DOHH2 (cell line): ENCODE measurements around the gene ZNF219.

Source experiments
- H3F3A ChIP-seq: fragments of 200-600 bp; sonication (generic), shearing (Covaris generic); 2 replicates; pipeline ENCODE4 v1.6.0; 2016; ENCODE audit warnings: antibody characterized with exemption, mild to moderate bottlenecking; ENCODE audit not compliant: control insufficient read depth, insufficient read depth
- H3K27ac ChIP-seq: fragments of 200-600 bp; sonication (generic); 2 replicates; pipeline ENCODE4 v1.5.1; 2014; ENCODE audit warnings: low read depth, mild to moderate bottlenecking, low read length, moderate library complexity
- H3K27me3 ChIP-seq: fragments of 200-600 bp; sonication (generic); 2 replicates; pipeline ENCODE4 v1.6.1; 2014; ENCODE audit warnings: mild to moderate bottlenecking, low read length, mixed read lengths; ENCODE audit not compliant: control insufficient read depth
- H3K36me3 ChIP-seq: fragments of 200-600 bp; sonication (generic); 2 replicates; pipeline ENCODE4 v1.6.1; 2014; ENCODE audit warnings: mild to moderate bottlenecking, low read length, moderate library complexity, mixed read lengths; ENCODE audit not compliant: control insufficient read depth
- H3K4me1 ChIP-seq: fragments of 200-600 bp; sonication (generic); 2 replicates; pipeline ENCODE4 v1.6.1; 2014; ENCODE audit warnings: mild to moderate bottlenecking, low read length, mixed read lengths; ENCODE audit not compliant: control insufficient read depth
- H3K4me2 ChIP-seq: fragments of 200-600 bp; sonication (generic); 2 replicates; pipeline ENCODE4 v1.6.0; 2014; ENCODE audit warnings: mild to moderate bottlenecking, low read length, moderate library complexity
- H3K4me3 ChIP-seq: fragments of 200-600 bp; sonication (generic); 2 replicates; pipeline ENCODE4 v1.5.1; 2014; ENCODE audit warnings: mild to moderate bottlenecking, low read length, mixed read lengths
- H3K79me2 ChIP-seq: fragments of 200-600 bp; sonication (generic); 2 replicates; pipeline ENCODE4 v1.6.1; 2014; ENCODE audit warnings: mild to moderate bottlenecking, low read length, mixed read lengths; ENCODE audit not compliant: control insufficient read depth
- H3K9me2 ChIP-seq: fragments of 200-600 bp; sonication (generic); replicated peaks from 2 replicates; pipeline ENCODE4 v1.6.1; 2014; ENCODE audit warnings: mild to moderate bottlenecking, low read length, mixed read lengths; ENCODE audit not compliant: control insufficient read depth
- H3K9me3 ChIP-seq: fragments of 200-600 bp; sonication (generic); 2 replicates; pipeline ENCODE4 v1.6.1; 2014; ENCODE audit warnings: antibody characterized with exemption, low read length, mixed read lengths; ENCODE audit not compliant: control insufficient read depth, insufficient read depth
- H4K20me1 ChIP-seq: fragments of 200-600 bp; sonication (generic); 2 replicates; pipeline ENCODE4 v1.6.0; 2014; ENCODE audit warnings: low read depth, mild to moderate bottlenecking, antibody characterized with exemption, low read length, moderate library complexity; ENCODE audit not compliant: control insufficient read depth, insufficient read depth
- CTCF ChIP-seq: fragments of 200-600 bp; sonication (generic); IDR thresholded peaks from one replicate; pipeline ENCODE4 v1.5.1; 2014; ENCODE audit warnings: antibody characterized with exemption, mild to moderate bottlenecking, low read depth, low read length; ENCODE audit not compliant: poor library complexity, severe bottlenecking
- EZH2phosphoT487 ChIP-seq: fragments of 200-600 bp; sonication (generic); IDR thresholded peaks from 2 replicates; pipeline ENCODE4 v1.6.1; 2017; ENCODE audit warnings: borderline replicate concordance, mild to moderate bottlenecking, antibody characterized with exemption, low read length, moderate library complexity, mixed read lengths

Gene ZNF219

GRCh38 chr14:21059842-21060613 lies 38.4 kb downstream of the ZNF219 start:
- Histone ChIP-seq H4K20me1 (no peaks in the 10 kb centered on the region), H3K4me1 (peaks cover 9% of the 10 kb centered on the region), H3K4me3 (no peak overlapping the region), H3K27ac (no peak overlapping the region), H3K9me2 (no peaks in the 10 kb centered on the region), H3K9me3 (no peaks in the 10 kb centered on the region), H3K4me2 (no peak overlapping the region), H3K27me3 (peaks cover 39% of the 10 kb centered on the region), H3K36me3 (no peaks in the 10 kb centered on the region), H3F3A (no peaks in the 10 kb centered on the region), H3K79me2 (no peaks in the 10 kb centered on the region)
- TF ChIP-seq EZH2phosphoT487 (no peak), CTCF (no peak)

GRCh38 chr14:21058903-21059302 lies 39.6 kb downstream of the ZNF219 start:
- H3K4me1 ChIP-seq = peaks cover 9% of the 10 kb centered on the region
- H3F3A ChIP-seq = no peaks in the 10 kb centered on the region
- H3K27ac ChIP-seq = no peak overlapping the region
- peaks cover 36% of the 10 kb centered on the region for H3K27me3 ChIP-seq
- H3K4me2 ChIP-seq = no peak overlapping the region
- H3K79me2 ChIP-seq = no peaks in the 10 kb centered on the region
- no peak for TF ChIP-seq EZH2phosphoT487
- TF ChIP-seq CTCF = no peak
- H3K4me3 ChIP-seq = no peak overlapping the region
- H4K20me1 ChIP-seq = no peaks in the 10 kb centered on the region
- no peaks in the 10 kb centered on the region for H3K36me3 ChIP-seq
- H3K9me2 ChIP-seq = no peaks in the 10 kb centered on the region
- no peaks in the 10 kb centered on the region for H3K9me3 ChIP-seq

- peaks cover 5% of the 10 kb centered on the region for H3K4me1 ChIP-seq
- H4K20me1 ChIP-seq = no peaks in the 10 kb centered on the region
- H3K27me3 ChIP-seq = peaks cover 28% of the 10 kb centered on the region
- no peaks in the 10 kb centered on the region for H3K9me3 ChIP-seq
- no peaks in the 10 kb centered on the region for H3K79me2 ChIP-seq
- H3F3A ChIP-seq = no peaks in the 10 kb centered on the region
- H3K4me2 ChIP-seq = no peak within 1 kb of the TSS
- no peak within 1 kb of the TSS for H3K4me3 ChIP-seq
- H3K27ac ChIP-seq = no peak within 1 kb of the TSS
- TF ChIP-seq CTCF (peak; percentile 35), EZH2phosphoT487 (no peak)
- no peaks in the 10 kb centered on the region for H3K9me2 ChIP-seq
- no peaks in the 10 kb centered on the region for H3K36me3 ChIP-seq
Observed at GRCh38 chr14:21057803-21058675, 40.4 kb downstream of the ZNF219 start, which contains the start of gene RNASE8. TSS of gene RNASE8 (plus strand) at chr14:21057822. CDS start at chr14:21057893, 71 bp downstream.
